ENCODE measurements around the gene CRNKL1.

Gene CRNKL1

GRCh38 chr20:20003955-20004322 is 48.3 kb downstream of the CRNKL1 start:
- peak; percentile 34 for DNase-seq

- DNase-seq, result peak; percentile 97
Observed at GRCh38 chr20:20003031-20003954, 49.0 kb downstream of the CRNKL1 start.

GRCh38 chr20:20002101-20002998 is 49.9 kb downstream of the CRNKL1 start:
- DNase-seq, result peak; percentile 71

- DNase-seq, result peak; percentile 91
Observed at GRCh38 chr20:20000211-20000968, 51.9 kb downstream of the CRNKL1 start.

GRCh38 chr20:19998990-19999705 is 53.1 kb downstream of the CRNKL1 start:
- DNase-seq, result no peak

GRCh38 chr20:19996917-19997316 is 55.3 kb downstream of the CRNKL1 start:
- DNase-seq, result peak; percentile 9

- DNase-seq, result peak; percentile 18
Observed at GRCh38 chr20:19996222-19996621, 56.0 kb downstream of the CRNKL1 start.

- peak; percentile 68 for DNase-seq
Observed at GRCh38 chr20:19995220-19995863, 56.9 kb downstream of the CRNKL1 start.

GRCh38 chr20:19993958-19994669 is 58.2 kb downstream of the CRNKL1 start:
- peak; percentile 15 for DNase-seq

GRCh38 chr20:19992996-19993908 is 59.0 kb downstream of the CRNKL1 start:
- no peak for DNase-seq

- peak; percentile 14 for DNase-seq
Observed at GRCh38 chr20:19991854-19992253, 60.4 kb downstream of the CRNKL1 start.

GRCh38 chr20:19991308-19991707 is 61.0 kb downstream of the CRNKL1 start:
- DNase-seq, result no peak

GRCh38 chr20:19990850-19991249 is 61.4 kb downstream of the CRNKL1 start:
- DNase-seq, result no peak

- DNase-seq, result no peak
Observed at GRCh38 chr20:19987046-19987445, 65.2 kb downstream of the CRNKL1 start.

- DNase-seq, result peak; percentile 31
Observed at GRCh38 chr20:19986419-19986818, 65.8 kb downstream of the CRNKL1 start.

All from MV-4-11 (cell line).